Middle frontal gyrus (tissue), 1 donor: ENCODE measurements around the gene ATP6V0D1.

Source experiments
- DNase-seq: peaks from one replicate; pipeline ENCODE4 v3.0.0-alpha.2; 2015; ENCODE audit warnings: low spot score; ENCODE audit errors: extremely low spot score

Gene ATP6V0D1

DNA sequence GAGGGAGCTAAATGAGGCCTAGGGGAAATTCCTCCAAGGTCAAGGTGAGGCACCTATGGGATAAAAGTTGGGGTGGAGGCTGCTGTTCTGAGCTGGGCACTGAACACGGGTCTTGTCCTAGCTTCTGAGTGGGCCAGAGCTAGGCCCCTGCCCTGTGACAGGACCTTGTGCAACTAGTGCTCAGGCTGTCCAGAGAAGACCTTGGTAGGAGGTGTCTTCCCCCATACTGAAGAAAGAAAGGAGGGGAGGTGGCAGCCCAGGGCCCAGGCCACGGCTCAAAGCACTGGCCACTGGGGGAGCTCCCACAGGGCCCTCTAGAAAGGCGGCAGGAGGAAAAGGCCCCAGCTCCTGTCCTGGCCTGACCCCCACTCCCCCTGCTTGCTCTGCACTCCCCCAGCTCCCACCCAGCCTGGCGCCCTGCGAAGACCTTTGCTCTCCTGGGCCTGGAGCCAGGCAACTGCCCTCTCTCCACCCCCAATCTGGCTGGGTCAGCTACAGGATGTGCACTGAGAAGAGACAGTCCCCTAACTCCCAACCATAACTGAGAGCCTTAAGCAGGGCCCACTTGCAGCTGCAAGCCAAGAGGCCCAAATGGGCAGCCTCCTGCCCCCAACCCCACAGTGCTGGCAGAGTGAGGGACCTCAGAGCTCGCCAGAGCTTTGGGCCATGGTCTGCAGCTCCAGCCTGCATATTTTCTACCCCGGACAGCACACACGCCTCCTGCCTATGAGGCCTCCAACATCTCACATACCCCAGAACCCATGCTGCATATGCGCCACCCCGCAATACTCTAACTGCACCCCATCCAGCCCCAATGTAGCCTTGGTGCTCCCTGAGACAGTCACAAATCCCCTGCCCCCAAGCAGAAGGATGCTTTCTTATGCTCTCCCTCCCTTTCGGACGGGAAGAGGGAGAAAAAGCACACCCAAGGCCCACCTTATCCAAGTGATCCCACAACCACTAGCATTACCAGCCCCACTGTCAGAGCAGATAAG is 34.7 kb downstream of the ATP6V0D1 start:
- no peak for DNase-seq

GRCh38 chr16:67445441-67445912 is 35.5 kb downstream of the ATP6V0D1 start:
- no peak for DNase-seq

DNA sequence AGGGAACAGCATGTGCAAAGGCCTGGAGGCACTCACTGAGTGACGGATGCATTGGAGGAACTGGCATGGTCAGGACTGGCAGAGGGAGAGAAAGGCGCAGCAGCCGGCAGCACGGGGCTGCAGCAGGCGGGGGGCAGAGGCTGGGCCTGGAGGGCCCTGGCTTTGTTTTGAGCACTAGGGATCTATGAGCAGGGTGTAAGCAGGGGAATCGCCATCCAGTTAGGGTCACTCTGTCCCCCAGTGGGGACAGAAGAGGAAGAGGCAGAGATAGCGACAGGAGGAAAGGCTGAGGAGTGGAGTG is 35.9 kb downstream of the ATP6V0D1 start:
- no peak for DNase-seq

DNA sequence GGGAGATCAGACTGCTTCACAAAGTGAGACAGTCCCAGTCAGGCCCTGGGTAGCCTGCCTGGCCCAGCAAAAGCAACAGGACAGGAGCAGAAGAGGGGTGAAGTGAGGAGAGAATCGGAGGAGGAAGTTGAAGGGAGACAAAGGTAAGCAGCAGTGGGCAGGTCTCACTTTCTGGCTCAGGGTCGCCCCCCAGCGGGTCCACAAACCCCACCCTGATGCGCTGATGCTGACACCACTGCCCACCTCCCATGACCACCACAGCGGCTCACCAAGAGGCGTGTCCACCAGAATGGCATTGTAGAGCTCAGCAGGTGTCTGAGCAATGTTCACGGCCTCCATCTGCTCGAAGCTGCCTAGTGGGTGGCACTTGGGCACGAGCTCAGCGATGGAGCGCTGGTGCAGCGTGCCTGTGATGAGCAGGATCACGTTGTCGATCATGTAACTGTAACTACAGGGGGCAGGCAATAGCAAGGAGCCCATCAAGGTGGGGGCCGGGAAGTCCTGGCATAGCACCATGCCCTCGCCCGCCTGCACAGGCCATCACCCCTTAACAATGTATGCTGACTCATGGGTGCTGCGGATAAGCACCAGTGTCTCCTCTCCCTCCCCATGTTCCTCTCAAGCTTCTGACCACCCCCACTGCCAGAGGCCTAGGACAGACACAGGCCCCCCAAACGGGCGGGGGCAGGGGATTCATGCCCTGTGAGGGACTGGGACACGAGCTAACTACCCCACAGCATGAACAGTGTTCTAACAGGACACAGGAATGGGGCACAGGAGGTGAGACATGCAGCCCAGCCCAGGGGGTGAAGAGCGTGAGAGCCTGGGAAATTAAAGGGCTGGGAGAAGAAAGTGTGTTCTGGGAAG is 36.5 kb downstream of the ATP6V0D1 start:
- no peak for DNase-seq

DNA sequence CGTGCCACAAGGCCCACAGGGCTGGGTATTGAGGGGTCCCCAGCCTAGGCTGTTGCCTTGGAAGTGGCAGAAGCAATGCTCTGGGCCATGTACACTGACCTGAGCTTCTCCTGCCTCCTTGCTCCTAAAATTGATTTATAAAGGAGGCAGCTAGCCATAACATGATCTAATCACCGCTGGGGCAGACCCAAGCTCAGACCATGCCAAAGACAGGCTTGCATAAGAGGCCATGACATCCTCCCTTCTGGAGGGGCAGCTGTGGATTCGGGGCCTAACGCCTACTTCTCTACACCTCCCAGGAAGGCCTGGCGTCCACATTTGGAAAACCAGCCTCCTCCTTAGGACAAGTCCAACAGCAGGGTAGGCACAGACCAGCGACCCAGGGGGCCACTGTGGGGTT is 37.7 kb downstream of the ATP6V0D1 start:
- DNase-seq, result no peak

DNA sequence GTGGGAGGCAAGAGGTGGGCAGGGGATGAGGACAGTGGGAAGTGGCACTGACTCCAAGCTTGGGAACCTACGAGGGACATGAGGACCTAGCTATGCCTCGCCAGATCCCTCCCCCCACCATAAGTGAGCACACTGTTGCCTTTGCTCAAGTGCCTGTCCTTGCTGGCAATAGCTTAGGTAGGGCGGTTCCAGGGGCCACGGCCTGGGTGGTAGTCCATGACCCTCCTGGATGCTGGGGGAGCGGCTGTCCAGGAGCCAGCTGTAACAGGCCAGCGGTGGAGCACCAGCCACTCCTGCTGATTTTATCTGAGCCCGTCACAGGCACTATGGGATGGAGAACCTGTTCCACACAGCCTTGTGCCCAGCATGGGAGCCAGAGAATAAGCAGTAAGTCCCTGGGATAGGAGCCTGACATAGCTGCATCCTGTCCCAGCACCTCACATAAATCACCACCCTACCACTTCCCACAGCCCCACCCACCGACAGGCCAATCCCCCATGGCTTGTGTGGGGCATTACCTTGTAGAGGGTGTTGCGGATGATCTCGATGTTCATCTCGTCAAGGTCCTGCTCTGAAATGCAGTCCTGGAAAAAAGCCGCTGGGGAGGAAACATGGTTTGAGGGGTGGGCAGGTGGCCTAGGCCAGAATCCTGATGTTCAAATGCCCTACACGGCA is 38.2 kb downstream of the ATP6V0D1 start:
- DNase-seq, result no peak

GRCh38 chr16:67441907-67442306 is 39.0 kb downstream of the ATP6V0D1 start:
- DNase-seq, result no peak

GRCh38 chr16:67441271-67441753 is 39.6 kb downstream of the ATP6V0D1 start:
- DNase-seq, result no peak

GRCh38 chr16:67438824-67439393 is 42.0 kb downstream of the ATP6V0D1 start:
- DNase-seq, result no peak

GRCh38 chr16:67438098-67438791 is 42.7 kb downstream of the ATP6V0D1 start:
- no peak for DNase-seq

DNA sequence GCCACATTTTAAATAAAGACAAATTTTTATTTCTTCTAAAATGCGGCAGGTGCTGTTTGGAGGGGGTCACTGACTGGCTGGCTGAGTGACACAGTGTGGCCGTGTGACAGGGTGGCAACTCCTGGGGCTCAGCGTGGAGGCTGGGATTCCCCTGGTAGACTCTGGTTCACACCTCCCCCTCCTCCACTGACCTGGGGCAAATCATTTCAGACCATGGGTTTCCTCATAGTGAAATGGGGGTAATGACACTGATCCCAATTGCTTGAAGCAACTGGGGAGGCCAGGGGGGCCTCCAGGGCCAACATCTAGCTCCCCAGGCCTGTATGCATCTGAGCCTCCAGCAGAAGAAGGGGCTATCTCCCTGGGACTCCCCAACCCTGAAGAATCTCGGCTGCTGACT is 43.4 kb downstream of the ATP6V0D1 start:
- DNase-seq, result no peak

DNA sequence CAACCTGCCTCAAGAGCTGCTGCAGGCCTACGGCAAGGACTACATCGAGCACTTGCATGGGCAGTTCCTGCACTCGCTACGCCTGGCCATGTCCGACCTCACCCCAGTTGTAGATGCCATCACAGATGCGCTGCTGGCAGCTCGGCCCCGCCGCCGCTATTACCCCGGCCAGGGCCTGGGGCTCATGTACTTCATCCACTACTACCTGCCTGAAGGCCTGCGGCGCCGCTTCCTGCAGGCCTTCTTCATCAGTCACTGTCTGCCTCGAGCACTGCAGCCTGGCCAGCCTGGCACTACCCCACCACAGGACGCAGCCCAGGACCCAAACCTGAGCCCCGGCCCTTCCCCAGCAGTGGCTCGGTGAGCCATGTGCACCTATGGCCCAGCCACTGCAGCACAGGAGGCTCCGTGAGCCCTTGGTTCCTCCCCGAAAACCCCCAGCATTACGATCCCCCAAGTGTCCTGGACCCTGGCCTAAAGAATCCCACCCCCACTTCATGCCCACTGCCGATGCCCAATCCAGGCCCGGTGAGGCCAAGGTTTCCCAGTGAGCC is 44.2 kb downstream of the ATP6V0D1 start:
- no peak for DNase-seq

- DNase-seq, result no peak
These were observed 45.2 kb downstream of the ATP6V0D1 start for GRCh38 chr16:67435758-67436164.

- DNase-seq, result no peak
These were observed 47.7 kb downstream of the ATP6V0D1 start for GRCh38 chr16:67433131-67433719.

GRCh38 chr16:67432506-67432890 is 48.5 kb downstream of the ATP6V0D1 start:
- DNase-seq, result no peak

- no peak for DNase-seq
These were observed 49.0 kb downstream of the ATP6V0D1 start for GRCh38 chr16:67431775-67432505.

DNA sequence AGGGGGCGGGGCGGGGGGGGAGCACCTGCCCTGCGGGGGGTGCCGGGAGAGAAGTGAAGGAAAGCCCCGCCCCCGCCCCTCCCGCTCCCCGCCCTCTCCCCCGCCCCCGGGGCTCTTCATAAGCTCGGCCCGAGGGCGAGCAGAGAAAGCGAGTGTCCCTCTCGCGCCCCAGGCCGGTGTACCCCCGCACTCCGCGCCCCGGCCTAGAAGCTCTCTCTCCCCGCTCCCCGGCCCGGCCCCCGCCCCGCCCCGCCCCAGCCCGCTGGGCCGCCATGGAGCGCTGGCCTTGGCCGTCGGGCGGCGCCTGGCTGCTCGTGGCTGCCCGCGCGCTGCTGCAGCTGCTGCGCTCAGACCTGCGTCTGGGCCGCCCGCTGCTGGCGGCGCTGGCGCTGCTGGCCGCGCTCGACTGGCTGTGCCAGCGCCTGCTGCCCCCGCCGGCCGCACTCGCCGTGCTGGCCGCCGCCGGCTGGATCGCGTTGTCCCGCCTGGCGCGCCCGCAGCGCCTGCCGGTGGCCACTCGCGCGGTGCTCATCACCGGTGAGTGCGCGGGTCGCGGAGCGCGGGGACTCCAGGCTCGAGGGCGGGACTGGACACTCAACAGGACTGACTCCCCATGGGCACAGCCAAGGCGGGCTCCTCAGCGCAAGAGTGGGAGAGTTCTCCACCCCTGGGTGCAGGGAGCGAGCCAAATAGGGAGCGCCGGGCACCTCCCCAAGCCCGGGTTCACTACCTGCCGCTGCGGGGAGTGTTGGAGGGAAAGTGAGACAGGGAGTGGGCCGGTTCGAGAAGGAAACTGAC is 49.8 kb downstream of the ATP6V0D1 start, which contains the start of gene HSD11B2:
Gene HSD11B2 (plus strand): TSS at position 145 of the 798 bp plus-strand sequence. CDS start 128 bp downstream, at position 273.
- DNase-seq, result no peak

- DNase-seq, result no peak
These were observed 50.4 kb downstream of the ATP6V0D1 start for GRCh38 chr16:67430504-67430976.
